Stimulated activated naive CD8-positive, alpha-beta T cell treated with anti-CD3 and anti-CD28 coated beads, Interleukin-15, amount 100 ng/mL, for 72 hours (primary cell): ENCODE measurements around the gene RANBP3.

Experiments used
- ATAC-seq: fragments of 150-1000 bp; cut with Tn5 transposase; 2 replicates; pipeline ENCODE4 v1.10.0; 2021; ENCODE audit warnings: mild to moderate bottlenecking, moderate library complexity
- DNase-seq, 2 donors: peaks; one replicate each; pipeline ENCODE4 v3.0.0; 2021 to 2022
- H3K27ac Mint-ChIP-seq, 2 donors: one replicate each; pipeline ENCODE4 v1.8.0; 2022; ENCODE audit warnings: mild to moderate bottlenecking in 2 of 2, mixed read lengths in 2 of 2, moderate library complexity in 2 of 2
- H3K27me3 Mint-ChIP-seq: one replicate; pipeline ENCODE4 v1.8.0; 2022; ENCODE audit warnings: mixed read lengths
- H3K4me1 Mint-ChIP-seq: one replicate; pipeline ENCODE4 v1.8.0; 2022; ENCODE audit warnings: mild to moderate bottlenecking, mixed read lengths
- H3K4me3 Mint-ChIP-seq, 2 donors: one replicate each; pipeline ENCODE4 v1.8.0; 2022; ENCODE audit warnings: mild to moderate bottlenecking in 2 of 2, mixed read lengths in 2 of 2, moderate library complexity in 1 of 2
- H3K9me3 Mint-ChIP-seq, 2 donors: one replicate each; pipeline ENCODE4 v1.8.0; 2022; ENCODE audit warnings: mixed read lengths in 2 of 2

RANBP3 gene

GRCh38 chr19:5873617-5874199, 104.2 kb downstream of the RANBP3 start:
- ATAC-seq (no peak), DNase-seq (no peak)
- H3K27ac Mint-ChIP-seq, result peak overlapping the region in 1 of 2 donors; percentile 12
- H3K4me3 Mint-ChIP-seq, result no peak overlapping the region
- peaks cover 23% of the 10 kb centered on the region for H3K27me3 Mint-ChIP-seq
- no peaks in the 10 kb centered on the region for H3K4me1 Mint-ChIP-seq
- no peaks in the 10 kb centered on the region for H3K9me3 Mint-ChIP-seq

GRCh38 chr19:5870986-5871394, 107.0 kb downstream of the RANBP3 start:
- H3K4me1 Mint-ChIP-seq, result no peaks in the 10 kb centered on the region
- peaks cover 1% of the 10 kb centered on the region for H3K27me3 Mint-ChIP-seq
- no peak overlapping the region for H3K4me3 Mint-ChIP-seq
- peak overlapping the region in 1 of 2 donors; percentile 43 for H3K27ac Mint-ChIP-seq
- ATAC-seq (no peak), DNase-seq (no peak)
- no peaks in the 10 kb centered on the region for H3K9me3 Mint-ChIP-seq

GRCh38 chr19:5867201-5868136, 110.5 kb downstream of the RANBP3 start:
- H3K27ac Mint-ChIP-seq, result peak overlapping the region; percentile 12 to 38
- peaks cover 9% of the 10 kb centered on the region for H3K27me3 Mint-ChIP-seq
- DNase-seq (no peak), ATAC-seq (no peak)
- no peaks in the 10 kb centered on the region for H3K4me1 Mint-ChIP-seq
- H3K9me3 Mint-ChIP-seq, result no peaks in the 10 kb centered on the region
- H3K4me3 Mint-ChIP-seq, result no peak overlapping the region
